NCI-H187 treated with DMSO at 0.1 percent for 48 hours (cell line): ENCODE measurements around the gene TFF3.
"Not testable (repeated sequence)": the region's sequence is repeated elsewhere in the genome, so short reads cannot be mapped to it uniquely, and the experiment has no call there.

ENCODE experiments used
- DNase-seq: peaks from one replicate; lab custom pipeline; 2025; lab: John Stamatoyannopoulos, UW

The TFF3 gene

DNA sequence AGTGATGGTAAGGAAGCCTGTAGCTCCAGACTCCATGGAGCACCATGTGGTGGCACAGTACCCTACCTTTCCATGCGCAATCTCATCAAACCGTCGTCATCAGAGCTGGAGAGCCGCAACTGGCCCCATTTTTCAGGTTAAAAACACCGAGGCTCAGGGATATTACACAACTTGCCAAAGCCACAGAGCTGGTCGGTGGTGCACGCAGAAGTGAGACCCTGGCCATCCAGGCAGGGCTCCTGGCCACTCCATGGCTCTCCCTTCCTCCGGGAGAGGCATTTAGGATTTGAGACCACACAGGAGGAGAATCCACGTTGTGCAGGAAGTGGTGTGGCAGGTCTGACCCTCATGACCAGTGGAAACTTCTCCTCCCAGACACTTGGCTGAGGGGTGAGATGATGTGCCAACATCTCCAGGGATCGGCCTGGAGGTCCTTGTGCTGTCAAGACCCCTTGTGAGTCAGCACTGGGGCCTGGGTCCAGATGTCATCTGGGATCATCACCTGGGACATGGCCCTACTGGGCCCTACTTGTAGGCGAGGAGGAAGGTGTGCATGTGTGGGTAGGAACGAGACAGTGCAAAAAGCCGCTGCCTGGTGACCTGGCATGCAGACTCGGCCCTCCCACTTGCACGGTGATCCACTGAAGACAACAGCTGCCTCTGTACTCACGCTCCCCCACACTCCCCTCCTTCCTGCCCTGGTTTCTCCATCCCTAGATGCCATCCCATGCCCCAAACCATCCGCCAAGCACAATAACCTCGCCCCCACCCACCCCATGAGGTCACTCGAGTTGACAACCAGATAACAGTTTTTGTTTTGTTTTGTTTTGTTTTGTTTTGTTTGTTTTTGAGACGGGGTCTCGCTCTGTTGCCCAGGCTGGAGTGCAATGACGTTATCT is 10.4 kb downstream of the TFF3 start:
- DNase-seq = no peak

DNA sequence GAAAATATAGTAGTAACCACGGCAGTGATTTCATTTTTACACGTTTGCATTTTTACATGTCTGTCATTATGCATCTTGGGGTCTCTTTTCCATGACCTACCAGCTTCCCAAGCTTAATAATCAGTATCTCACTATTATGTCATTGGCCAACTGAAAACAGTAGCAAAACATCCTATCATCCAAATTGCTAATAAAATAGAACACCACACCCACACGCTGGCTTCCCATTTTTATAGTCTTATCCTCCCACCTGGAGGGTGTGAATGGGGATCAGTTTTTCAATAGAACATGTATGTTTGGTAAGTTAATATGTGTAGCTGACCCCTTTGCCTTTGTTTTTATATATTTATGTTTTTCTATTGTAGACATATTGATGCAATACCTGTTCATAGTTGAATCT is 11.8 kb downstream of the TFF3 start:
- DNase-seq = no peak

DNA sequence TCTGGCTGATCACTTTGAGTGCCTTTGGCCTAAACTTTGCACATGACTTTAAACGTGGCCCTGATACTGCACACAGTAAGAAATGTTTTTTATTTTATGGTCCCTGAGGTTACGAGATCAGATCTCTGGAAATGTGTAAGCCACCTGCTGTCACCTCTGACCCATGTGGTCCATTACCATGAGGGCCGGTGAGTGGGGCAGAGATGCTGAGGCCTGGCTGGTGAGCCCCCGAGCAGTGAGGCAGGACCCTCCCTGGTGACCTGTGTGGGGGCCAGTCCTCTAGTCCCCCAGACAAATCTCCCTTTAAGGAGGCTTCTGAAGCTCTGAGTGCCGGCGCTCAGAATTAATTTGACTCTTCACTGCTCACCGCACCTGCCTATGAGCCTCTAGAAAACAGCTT is 12.4 kb downstream of the TFF3 start:
- DNase-seq = peak; percentile 29

DNA sequence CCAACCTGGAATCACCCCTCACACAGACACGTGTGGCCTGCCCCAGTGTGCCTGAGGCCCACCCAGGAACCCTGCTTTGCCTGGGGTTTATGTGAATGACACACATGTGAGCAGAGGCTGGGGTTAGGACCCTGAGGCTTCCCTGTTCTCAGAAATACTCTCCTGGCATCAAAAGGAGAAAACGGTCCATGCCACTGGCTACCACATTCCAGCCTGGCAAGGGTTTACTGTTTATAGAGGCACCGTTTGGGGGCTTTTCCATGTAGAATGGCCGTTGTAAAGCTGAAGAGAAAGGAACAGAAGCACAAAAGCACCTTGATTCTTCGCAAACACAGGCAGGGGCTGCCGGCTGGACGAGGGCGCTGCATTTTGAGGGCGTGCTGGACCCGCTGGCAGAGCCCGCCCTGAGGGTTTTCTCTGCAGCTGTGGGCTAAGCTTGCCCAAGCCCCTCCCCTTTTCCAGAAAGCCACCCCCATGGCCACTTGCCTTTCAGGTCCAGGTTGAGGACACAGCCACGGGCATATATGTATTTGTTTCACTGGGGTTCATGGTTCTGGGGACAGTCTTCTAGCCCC is 13.0 kb downstream of the TFF3 start:
- DNase-seq = no peak

DNA sequence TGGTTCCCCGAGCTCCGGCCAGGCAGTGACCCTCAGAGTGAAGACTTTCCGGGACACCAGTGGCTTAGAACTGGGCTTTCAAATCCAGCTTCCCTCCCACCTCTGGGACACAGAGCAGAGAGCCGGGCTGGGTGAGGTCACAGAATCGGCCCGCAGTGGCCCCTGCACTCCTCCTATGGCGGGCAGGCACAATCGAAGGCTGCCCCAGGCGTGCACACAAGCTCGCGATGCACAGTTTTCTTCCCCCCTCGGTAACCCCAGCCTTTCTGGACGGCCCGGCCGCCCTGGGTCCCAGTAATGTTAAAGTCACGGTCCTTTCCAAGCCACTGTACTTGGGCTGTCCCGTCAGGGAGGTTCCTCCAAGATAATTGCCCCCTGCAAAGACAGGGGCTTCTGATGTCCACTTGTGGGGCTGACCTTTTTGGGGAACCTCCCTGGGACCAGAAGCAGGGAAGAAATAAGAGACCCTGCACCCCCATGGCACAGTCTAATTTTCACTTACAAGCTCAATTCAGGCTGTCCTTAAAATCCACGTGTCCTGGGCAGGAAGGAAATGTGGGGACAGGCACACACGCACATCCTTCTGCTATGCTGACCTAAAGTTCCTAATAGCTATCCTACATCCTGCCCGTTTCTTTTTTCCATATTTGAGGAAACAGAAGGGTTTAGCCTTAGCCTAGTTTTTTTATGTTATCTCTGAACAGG is 13.7 kb downstream of the TFF3 start:
- DNase-seq = no peak

DNA sequence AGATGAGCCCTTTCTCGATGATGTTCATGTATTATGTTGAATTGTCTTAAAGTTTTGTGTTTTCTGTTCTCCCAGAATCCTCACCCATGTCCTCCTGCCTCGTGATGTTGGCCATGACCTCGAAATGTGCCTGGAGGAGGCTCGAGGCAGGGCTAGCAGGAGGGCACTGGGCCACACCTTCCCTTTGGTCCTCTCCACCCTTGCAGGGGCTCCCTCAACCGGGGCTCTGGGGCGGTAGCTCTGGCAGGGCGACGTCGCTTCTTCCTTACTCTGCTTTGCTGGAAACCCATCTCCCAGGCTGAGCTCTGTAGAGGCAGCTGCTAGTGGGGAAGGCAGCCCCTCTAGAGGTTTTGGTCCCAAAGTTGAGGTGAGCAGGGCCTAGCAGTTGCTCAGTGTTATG is 14.3 kb downstream of the TFF3 start:
- DNase-seq = no peak

DNA sequence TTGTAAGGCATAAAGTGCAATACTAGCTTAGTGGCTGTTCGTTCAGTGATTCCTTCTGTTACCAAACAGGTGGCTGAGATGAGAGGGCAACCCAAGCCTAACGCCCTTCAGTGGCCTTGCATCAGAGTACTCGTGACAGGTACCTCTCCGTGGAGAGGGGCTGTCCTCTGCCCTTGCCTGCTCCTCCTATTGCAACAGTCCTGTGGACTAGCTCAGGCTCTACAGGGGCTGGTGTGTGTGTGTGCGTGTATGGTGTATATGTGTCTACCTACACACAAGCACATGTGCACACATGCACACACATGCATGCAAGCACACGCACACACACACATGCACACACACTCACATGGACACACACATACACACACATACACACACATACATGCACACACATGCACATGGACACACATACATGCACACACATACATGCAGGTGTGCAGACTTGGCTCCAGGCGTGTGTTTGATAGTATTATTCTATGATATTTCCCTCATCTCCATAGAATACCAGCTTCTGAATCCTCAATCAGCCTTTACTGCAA is 15.1 kb downstream of the TFF3 start:
- no peak for DNase-seq

DNA sequence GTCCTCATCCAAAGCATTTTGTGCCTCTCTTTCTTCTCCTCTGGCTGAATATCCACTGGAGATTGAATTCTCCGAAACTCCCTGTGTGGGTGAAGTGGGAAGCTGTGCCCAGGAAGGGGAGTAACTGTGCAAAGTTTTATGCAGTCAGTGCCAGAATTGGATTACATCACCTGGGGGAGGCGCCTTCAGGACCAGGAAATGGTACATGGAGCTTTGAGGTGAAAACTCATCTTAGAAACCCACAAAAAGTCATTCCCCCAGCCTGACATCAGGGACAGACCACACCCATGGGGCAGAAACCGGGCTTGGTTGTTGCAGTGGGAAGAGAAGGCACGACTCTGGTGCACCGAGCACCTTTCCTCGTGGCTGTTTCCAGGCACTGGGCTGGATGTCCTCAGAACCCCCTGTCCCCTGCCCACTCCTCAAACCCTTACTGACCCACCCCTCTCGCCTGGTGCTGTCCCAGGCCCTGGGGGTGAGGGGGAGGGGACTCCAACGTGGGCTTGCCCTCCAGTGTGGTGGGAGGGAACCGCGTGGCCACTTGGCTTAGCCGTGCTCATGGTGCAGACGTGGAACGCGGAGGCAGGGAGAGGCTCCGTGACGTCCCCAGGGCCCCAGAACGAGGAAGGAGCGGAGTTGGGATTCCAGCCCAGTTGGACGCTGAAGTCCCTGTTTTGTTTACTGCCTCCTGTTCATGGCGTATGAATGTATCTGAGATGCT is 15.7 kb downstream of the TFF3 start:
- no peak for DNase-seq

DNA sequence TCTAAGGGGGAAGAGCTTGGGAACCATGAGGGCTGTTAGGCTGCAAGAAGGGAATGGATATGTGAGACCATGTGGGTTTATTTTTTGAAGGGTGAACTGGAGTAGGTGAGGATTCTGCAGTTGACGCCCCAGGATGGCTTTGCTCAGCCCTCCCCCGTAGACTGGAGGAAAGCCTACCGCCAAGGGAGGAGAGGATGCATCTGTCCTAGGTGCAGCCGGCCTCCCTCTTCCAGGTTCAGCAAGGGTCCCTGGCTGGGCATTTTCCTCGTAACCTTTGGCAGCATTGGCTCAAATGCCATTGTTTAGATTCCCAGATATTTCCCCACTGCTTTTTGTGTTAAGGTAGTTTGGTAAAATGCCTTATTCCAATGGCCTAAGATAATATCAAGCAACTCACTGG is 16.6 kb downstream of the TFF3 start:
- no peak for DNase-seq

DNA sequence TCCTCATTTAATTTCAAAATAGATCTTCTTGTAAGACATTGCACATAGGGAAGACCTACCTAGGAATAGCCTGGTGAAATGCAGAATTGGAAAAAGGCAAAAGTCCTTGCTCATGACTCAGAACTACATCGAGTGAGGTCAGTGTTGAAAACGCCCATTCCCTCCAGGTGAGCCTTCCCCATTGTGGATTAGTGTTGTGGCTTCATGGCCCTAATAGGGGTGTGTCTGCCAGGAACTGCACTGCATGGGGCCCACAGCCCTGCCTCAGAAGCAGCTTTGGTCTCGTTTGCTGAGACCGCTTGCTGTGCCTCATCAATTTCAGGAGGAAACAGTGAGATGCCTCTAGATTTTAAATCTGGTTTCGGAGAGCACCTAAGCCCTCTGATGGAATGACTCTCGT is 17.0 kb downstream of the TFF3 start:
- no peak for DNase-seq

DNA sequence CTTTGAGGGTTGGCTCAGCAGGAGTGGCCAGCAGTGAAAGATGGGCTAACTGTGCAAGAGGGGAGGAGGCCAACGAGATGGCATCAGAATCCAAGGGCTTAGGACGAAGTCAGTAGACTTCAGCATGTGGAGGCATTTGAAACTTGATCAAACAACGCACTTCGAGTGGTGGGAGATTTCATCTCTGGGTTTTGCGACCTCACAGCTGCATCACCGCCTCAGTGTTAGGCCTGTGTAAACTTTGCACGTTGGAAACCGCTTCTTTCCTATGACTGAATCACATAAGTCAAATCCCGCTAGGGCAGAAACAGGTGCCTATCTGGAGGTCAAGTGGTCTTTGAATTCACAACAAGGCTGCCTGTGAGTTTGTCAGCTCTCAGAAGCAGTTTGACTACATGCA is 17.8 kb downstream of the TFF3 start:
- DNase-seq = no peak

DNA sequence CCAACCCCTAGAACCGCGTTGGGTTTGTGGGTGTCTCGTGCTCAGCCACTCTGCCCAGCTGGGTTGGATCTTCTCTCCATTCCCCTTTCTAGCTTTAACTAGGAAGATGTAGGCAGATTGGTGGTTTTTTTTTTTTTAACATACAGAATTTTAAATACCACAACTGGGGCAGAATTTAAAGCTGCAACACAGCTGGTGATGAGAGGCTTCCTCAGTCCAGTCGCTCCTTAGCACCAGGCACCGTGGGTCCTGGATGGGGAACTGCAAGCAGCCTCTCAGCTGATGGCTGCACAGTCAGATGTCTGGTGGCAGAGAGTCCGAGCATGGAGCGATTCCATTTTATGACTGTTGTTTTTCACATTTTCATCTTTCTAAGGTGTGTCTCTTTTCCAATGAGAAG is 18.7 kb downstream of the TFF3 start:
- DNase-seq = no peak

DNA sequence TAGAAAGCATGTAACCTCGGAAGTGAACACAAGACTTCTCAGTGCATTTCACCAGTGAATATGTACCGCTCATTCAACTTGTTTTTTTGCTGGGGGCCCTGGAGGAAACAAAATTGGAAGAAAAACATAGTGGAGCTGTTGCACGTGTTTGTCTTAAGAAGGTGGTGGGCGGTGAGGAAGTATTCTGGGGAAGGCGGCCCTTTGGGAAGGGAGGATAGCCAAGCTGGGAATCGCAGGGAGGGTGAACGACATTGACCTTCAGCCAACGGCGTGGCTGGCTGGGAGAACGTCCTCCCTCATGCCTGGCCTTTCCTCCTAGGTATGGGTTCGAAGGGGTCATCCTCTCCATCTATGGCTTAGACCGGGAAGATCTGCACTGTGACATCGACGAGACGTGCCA is 19.4 kb downstream of the TFF3 start:
- DNase-seq = no peak

DNA sequence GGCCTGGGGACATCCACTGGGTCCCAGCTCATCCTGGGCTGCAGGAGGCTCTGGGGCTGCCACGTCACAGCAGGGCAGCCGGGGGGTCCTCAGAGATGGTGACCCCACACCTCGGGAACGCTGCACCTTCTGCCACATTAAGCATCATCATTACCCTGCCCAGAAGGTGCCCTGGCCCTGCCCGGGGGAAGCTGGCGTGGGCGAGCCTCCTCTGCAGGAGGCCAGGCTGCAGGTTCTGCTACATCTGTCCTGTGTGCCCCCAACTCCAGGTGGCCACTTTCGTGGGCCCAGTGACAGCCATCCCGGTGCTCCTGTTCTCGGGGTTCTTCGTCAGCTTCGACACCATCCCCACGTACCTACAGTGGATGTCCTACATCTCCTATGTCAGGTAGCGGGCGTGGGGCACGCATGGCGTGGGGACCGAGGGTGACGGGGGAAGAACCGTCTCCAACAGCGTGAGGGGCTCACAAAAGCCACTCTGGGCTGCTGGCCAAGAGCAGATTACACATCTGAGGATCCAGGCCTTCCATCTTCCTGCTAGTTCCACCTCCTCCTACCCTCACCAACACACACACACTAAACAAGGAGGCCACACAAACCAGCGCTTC is 20.8 kb downstream of the TFF3 start:
- DNase-seq = no peak

DNA sequence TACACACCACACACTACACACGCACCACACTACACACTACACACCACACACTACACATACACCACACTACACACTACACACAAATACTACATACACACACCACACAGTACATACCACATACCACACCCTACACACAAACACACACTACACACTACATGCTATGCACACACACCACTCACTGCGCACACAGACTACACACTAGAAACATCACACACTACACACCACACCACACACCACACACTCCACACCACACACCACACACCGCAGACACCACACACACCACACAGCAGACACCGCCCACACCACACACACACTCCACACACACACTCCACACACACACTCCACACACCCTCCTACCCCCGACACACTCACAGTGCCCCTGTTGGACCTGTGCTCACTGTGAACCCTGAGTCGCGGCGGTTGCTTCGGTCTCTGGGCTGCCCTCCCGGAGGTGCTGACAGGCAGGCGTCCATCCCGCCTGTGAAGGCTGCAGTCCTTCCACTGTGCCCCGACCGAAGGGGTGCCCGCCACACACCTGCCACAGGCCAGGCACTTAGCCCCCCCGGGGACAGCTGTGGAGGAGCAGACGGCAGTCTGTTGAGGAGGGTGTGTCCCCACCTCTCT is 21.4 kb downstream of the TFF3 start:
- DNase-seq = no peak

DNA sequence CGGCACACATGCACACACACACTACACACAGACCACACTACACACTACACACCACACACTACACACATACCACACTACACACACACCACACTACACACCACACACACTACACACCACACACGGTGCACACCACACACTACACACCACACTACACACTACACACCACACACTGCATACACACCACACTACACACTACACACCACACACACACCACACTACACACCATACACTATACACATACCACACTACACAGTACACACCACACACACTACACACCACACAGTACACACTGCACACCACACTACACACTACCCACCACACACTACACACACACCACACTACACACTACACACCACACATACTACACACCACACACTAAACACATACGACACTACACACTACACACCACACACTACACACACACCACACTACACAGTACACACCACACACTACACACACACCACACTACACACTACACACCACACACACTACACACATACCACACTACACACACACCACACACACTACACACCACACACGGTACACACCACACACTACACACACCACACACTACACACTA is 22.6 kb downstream of the TFF3 start:
- not testable (repeated sequence) for DNase-seq

DNA sequence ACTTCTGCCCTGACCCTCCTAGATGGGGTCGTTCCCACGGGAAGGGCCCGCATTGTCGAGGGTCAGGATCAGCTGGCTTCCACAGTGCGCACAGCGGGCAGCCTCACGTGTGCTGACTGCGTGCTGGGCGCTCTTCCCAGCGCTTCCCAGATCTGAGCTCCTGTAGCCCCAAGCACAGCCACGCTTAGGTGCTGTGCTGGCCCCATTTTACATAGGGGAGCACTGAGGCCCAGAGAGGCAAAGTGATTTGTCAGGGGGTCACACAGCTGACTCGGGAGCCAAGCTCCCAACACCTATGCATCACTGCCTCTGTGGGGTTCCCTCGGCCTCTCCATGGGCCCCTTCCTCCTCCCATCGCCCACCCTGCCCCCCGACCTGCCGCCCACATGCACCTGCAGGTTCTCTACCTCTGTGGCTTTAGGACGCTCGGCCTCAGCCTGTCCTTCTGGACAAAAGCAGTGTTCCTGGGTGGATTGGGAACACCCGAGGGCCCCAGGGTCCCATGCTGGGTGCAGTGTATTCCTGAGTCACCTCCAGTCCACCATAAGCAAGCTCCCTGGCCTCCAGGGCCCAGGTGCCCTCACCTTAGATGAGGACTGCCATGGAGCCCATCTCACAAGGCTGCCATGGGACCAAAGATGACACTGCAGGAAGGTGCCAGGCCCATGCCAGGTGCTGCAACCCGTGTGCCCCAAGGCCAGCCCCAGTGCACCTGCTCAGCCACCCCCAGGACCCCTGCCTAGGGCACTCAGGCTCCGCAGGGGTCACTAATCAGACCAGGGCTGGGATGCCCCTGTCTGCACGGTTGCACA is 23.3 kb downstream of the TFF3 start:
- no peak for DNase-seq

DNA sequence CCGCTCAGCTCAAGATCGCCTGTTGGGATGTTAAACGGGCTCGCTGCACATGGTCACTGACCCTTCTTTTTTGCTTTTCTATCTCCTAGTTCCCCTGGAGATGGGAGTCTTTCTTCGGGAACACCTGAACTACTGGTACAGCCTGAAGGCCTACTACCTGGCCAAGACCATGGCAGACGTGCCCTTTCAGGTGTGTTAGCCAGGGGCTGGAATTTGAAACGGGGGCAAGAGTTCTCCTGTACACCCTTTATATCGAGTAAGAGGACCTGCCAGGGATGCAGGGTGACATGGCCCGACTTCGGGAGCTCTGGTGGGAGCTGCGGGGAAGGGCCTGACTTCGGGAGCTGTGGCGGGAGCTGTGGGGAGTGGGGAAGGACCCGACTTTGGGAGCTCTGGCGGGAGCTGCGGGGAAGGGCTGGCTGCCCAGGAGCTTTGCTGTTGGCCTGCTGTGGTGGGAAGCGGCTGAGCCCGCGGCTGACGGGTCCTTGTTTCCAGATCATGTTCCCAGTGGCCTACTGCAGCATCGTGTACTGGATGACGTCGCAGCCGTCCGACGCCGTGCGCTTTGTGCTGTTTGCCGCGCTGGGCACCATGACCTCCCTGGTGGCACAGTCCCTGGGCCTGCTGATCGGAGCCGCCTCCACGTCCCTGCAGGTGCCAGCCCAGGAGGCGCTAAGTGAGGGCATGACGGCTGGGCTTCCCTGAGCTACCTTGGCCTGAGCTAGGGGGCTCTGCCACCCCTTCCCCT is 24.0 kb downstream of the TFF3 start:
- no peak for DNase-seq

DNA sequence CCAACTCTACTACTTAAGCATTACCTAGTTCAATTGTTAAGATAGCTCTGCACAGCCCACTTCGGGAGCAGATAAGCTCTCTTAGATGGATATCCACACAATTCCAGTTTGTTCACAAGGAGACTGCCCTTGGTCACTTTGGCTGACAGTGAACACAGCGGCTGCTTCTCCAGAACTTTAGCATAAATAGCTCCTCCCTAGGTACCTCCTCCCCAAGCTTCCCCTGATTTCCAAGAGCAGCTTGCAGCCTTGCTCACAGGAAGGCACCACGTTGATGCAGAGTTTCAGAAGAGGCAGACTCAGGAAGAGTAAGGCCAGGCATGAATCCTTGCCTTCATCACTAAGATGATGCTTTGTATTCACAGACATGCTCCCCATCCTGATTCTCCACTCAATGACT is 24.7 kb downstream of the TFF3 start:
- no peak for DNase-seq
